Esophagus squamous epithelium (tissue), 4 donors: ENCODE data around the gene CNKSR3.

Experiments used
- POLR2A ChIP-seq, 4 donors: fragments of 450-650 bp; IDR thresholded peaks; one replicate each; pipeline ENCODE4 v1.6.1; 2017; ENCODE audit warnings: antibody characterized with exemption in 4 of 4, mild to moderate bottlenecking in 4 of 4, moderate library complexity in 3 of 4
- TF ChIP-seq, protein P1 (sequence below), 6 experiments: fragments of 450-650 bp in 4 of 6; fragments of 200-600 bp in 2 of 6; sonication (generic) in 2 of 6; IDR thresholded peaks; one replicate each; pipeline ENCODE4 v1.5.1; 2016 to 2019; ENCODE audit warnings: antibody characterized with exemption in 6 of 6, mild to moderate bottlenecking in 4 of 6, moderate library complexity in 4 of 6

DNA sequence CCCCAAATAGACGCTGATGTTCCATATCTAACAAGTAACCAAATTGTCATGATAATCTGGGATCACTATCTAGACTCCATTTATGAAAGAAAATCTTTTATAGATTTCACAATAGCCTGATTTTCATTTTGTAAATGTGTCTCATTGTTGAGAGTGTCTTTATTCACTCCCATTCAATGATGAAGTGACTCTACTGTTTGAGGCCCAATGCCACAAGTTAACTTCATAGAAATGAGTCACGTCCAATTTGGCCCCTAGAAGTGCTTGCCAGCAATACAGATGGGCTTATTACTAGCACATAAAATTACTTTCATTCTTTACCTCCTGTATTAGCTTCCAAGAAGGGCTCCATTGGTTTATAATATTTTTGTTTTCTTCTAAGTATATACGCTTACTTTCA lies 160.2 kb downstream of the CNKSR3 start:
- TF ChIP-seq, protein P1, sequence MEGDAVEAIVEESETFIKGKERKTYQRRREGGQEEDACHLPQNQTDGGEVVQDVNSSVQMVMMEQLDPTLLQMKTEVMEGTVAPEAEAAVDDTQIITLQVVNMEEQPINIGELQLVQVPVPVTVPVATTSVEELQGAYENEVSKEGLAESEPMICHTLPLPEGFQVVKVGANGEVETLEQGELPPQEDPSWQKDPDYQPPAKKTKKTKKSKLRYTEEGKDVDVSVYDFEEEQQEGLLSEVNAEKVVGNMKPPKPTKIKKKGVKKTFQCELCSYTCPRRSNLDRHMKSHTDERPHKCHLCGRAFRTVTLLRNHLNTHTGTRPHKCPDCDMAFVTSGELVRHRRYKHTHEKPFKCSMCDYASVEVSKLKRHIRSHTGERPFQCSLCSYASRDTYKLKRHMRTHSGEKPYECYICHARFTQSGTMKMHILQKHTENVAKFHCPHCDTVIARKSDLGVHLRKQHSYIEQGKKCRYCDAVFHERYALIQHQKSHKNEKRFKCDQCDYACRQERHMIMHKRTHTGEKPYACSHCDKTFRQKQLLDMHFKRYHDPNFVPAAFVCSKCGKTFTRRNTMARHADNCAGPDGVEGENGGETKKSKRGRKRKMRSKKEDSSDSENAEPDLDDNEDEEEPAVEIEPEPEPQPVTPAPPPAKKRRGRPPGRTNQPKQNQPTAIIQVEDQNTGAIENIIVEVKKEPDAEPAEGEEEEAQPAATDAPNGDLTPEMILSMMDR (IDR thresholded peaks at IDR 0.05), result no peak
- no peak for TF ChIP-seq POLR2A (IDR thresholded peaks at IDR 0.05)
